ENCODE data around the gene MLLT10.

DNA sequence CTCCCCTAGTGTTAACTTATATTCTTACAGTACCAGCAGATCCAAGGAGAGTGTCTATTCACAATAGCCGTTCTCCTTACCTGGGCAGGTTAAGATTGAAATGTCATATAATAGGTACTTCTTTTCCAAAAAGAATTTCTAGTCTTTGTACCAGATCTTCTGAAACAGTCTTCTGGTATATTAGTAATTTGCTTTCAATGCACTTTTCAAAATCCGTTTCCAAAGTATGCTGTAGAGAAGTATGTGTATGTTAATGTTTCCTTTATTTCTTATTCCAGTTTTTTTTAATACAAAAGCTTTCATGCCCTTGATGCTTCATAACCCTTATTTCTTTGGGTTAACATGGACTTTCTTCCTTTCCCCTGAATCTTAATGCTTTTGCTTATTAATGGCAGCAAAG lies 188.2 kb downstream of the MLLT10 start:
- TF ChIP-seq POLR2A (IDR thresholded peaks at IDR 0.05) = no peak
- TF ChIP-seq, protein P1, sequence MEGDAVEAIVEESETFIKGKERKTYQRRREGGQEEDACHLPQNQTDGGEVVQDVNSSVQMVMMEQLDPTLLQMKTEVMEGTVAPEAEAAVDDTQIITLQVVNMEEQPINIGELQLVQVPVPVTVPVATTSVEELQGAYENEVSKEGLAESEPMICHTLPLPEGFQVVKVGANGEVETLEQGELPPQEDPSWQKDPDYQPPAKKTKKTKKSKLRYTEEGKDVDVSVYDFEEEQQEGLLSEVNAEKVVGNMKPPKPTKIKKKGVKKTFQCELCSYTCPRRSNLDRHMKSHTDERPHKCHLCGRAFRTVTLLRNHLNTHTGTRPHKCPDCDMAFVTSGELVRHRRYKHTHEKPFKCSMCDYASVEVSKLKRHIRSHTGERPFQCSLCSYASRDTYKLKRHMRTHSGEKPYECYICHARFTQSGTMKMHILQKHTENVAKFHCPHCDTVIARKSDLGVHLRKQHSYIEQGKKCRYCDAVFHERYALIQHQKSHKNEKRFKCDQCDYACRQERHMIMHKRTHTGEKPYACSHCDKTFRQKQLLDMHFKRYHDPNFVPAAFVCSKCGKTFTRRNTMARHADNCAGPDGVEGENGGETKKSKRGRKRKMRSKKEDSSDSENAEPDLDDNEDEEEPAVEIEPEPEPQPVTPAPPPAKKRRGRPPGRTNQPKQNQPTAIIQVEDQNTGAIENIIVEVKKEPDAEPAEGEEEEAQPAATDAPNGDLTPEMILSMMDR (IDR thresholded peaks at IDR 0.05) = no peak

Data from vagina (tissue), 2 donors.